ENCODE data around the gene IFNGR1. TPM values are rescaled to one million over a fixed set of nuclear protein-coding genes. Genes with fewer than 3 reads are reported as not detected.

IFNGR1 gene
- total and polyA plus RNA-seq, 2 of the 13 experiments (the other 11 are each of a cell fraction or from before 2014, with no cell fraction given) = 82.8 to 87.8 TPM

DNA sequence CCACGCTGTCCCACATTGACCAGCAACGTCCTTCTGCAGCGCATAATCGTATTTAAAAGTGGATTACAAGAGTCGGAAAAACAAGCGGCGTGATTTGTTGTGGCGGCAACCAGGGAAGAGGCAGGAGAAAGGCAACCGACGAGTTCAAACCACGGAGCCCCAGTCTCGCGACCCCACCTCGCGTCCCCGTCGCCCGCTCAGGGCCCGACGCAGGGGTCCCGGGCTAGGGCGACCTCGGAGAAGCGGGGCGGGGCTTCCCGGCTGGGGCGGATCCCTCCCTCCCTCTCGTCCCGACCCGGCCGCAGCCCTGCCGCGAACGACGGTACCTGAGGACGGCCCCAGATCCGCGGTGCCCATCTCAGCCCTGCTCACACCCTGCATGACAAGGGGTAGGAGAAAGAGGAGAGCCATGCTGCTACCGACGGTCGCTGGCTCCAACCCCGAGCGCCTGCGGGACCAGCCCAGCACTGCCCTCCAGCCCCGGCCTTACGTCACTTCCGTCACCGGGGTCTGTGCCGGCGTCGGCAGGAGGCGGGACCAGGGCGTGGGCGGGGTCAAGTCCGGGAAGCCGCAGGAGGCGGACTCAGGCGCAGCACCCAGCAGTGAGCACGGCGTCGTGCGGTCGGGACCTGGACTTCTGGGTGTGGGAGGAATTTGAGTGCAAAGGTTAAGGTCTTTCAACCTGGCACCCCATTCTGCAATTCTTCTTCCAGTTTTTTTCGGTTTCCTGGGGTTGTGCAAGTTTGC lies at the start of gene IFNGR1 (continued):
- TF ChIP-seq, protein P1, sequence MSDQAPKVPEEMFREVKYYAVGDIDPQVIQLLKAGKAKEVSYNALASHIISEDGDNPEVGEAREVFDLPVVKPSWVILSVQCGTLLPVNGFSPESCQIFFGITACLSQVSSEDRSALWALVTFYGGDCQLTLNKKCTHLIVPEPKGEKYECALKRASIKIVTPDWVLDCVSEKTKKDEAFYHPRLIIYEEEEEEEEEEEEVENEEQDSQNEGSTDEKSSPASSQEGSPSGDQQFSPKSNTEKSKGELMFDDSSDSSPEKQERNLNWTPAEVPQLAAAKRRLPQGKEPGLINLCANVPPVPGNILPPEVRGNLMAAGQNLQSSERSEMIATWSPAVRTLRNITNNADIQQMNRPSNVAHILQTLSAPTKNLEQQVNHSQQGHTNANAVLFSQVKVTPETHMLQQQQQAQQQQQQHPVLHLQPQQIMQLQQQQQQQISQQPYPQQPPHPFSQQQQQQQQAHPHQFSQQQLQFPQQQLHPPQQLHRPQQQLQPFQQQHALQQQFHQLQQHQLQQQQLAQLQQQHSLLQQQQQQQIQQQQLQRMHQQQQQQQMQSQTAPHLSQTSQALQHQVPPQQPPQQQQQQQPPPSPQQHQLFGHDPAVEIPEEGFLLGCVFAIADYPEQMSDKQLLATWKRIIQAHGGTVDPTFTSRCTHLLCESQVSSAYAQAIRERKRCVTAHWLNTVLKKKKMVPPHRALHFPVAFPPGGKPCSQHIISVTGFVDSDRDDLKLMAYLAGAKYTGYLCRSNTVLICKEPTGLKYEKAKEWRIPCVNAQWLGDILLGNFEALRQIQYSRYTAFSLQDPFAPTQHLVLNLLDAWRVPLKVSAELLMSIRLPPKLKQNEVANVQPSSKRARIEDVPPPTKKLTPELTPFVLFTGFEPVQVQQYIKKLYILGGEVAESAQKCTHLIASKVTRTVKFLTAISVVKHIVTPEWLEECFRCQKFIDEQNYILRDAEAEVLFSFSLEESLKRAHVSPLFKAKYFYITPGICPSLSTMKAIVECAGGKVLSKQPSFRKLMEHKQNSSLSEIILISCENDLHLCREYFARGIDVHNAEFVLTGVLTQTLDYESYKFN (CRISPR knock-in tag; conservative IDR thresholded peaks at IDR 0.05) = peak; percentile 92
- TF ChIP-seq ZNF768 (CRISPR knock-in tag; IDR thresholded peaks at IDR 0.05) (peak; percentile 69; the same call in 1 of the 2 replicates), TBX2 (CRISPR knock-in tag; IDR thresholded peaks at IDR 0.05; ENCODE audit: borderline replicate concordance) (peak; percentile 96), MAF1 (CRISPR knock-in tag; IDR thresholded peaks at IDR 0.05; ENCODE audit: borderline replicate concordance) (0 out of 2 replicates have a peak, but pooled peaks have one; percentile 71), SRSF9 (IDR thresholded peaks at IDR 0.05; ENCODE audit: borderline replicate concordance, insufficient read depth, low read depth, low read length, poor library complexity, severe bottlenecking) (no peak)
- TF ChIP-seq, protein P2, sequence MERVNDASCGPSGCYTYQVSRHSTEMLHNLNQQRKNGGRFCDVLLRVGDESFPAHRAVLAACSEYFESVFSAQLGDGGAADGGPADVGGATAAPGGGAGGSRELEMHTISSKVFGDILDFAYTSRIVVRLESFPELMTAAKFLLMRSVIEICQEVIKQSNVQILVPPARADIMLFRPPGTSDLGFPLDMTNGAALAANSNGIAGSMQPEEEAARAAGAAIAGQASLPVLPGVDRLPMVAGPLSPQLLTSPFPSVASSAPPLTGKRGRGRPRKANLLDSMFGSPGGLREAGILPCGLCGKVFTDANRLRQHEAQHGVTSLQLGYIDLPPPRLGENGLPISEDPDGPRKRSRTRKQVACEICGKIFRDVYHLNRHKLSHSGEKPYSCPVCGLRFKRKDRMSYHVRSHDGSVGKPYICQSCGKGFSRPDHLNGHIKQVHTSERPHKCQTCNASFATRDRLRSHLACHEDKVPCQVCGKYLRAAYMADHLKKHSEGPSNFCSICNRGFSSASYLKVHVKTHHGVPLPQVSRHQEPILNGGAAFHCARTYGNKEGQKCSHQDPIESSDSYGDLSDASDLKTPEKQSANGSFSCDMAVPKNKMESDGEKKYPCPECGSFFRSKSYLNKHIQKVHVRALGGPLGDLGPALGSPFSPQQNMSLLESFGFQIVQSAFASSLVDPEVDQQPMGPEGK (CRISPR knock-in tag; IDR thresholded peaks at IDR 0.05) = peak; percentile 52

Measured in HepG2 (cell line).